ENCODE data around the gene SENP6. TPM values are rescaled to one million over a fixed set of nuclear protein-coding genes. Genes with fewer than 3 reads are reported as not detected.

Gene SENP6
- total and polyA plus RNA-seq, 2 experiments from 2014 or later, result 35.9 to 102 TPM

DNA sequence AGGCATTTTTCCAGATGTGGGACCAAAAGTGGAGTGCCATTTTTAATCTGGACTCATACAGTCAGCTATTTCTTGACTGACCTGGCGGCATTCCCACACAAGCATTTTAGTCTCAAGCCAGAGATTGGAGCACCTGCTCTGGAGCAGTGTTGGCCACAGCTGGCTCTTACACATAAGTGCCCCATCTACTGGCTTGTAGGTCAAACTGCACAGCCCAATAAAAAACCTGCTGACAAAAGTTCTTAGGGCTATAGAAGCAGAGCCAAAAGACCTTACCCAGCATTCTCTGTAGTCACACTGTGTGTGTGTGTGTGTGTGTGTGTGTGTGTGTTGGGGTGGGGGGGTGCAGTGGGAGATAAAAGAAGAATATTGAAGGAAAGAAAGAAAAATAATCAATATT, 38.6 kb upstream of the SENP6 start:
- Histone ChIP-seq H3K4me1 (ENCODE audit: insufficient read depth) (no peaks in the 10 kb centered on the region), H3K4me3 (no peak overlapping the region), H3K9me2 (replicated peaks; ENCODE audit: insufficient read depth) (no peaks in the 10 kb centered on the region), H3K9me3 (ENCODE audit: low read depth) (no peaks in the 10 kb centered on the region), H2AFZ (no peak overlapping the region), H3K36me3 (replicated peaks; ENCODE audit: insufficient read depth, low read depth) (no peaks in the 10 kb centered on the region), H4K20me1 (ENCODE audit: insufficient read depth, poor library complexity, severe bottlenecking) (no peaks in the 10 kb centered on the region), H3K27ac (no peak overlapping the region), H3K27me3 (no peaks in the 10 kb centered on the region), H3K79me2 (no peaks in the 10 kb centered on the region), H3K4me2 (no peak overlapping the region)
- TF ChIP-seq EZH2 (IDR thresholded peaks at IDR 0.05; ENCODE audit: borderline replicate concordance) (no peak), EZH2phosphoT487 (IDR thresholded peaks at IDR 0.05; ENCODE audit: low read depth, severe bottlenecking, unreplicated experiment) (no peak)
- TF ChIP-seq, protein P1, sequence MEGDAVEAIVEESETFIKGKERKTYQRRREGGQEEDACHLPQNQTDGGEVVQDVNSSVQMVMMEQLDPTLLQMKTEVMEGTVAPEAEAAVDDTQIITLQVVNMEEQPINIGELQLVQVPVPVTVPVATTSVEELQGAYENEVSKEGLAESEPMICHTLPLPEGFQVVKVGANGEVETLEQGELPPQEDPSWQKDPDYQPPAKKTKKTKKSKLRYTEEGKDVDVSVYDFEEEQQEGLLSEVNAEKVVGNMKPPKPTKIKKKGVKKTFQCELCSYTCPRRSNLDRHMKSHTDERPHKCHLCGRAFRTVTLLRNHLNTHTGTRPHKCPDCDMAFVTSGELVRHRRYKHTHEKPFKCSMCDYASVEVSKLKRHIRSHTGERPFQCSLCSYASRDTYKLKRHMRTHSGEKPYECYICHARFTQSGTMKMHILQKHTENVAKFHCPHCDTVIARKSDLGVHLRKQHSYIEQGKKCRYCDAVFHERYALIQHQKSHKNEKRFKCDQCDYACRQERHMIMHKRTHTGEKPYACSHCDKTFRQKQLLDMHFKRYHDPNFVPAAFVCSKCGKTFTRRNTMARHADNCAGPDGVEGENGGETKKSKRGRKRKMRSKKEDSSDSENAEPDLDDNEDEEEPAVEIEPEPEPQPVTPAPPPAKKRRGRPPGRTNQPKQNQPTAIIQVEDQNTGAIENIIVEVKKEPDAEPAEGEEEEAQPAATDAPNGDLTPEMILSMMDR (IDR thresholded peaks at IDR 0.05; ENCODE audit: poor library complexity), result peak; percentile 33
- WGBS (ENCODE audit: low lambda C conversion rate, missing lambda C conversion rate), result 50% methylated on average over 1 of the region's 1 CpG
- peak; percentile 32 for DNase-seq (ENCODE audit: low spot score)

GRCh38 chr6:75566137-75566767, 35.4 kb upstream of the SENP6 start:
- WGBS (ENCODE audit: low lambda C conversion rate, missing lambda C conversion rate), result 80% methylated on average over 2 of the region's 2 CpGs

GRCh38 chr6:75568100-75568499, 33.6 kb upstream of the SENP6 start:
- no peaks in the 10 kb centered on the region for H4K20me1 ChIP-seq (ENCODE audit: insufficient read depth, poor library complexity, severe bottlenecking)
- H2AFZ ChIP-seq, result no peak overlapping the region
- H3K36me3 ChIP-seq (replicated peaks; ENCODE audit: insufficient read depth, low read depth), result no peaks in the 10 kb centered on the region
- no peaks in the 10 kb centered on the region for H3K9me3 ChIP-seq (ENCODE audit: low read depth)
- H3K4me1 ChIP-seq (ENCODE audit: insufficient read depth), result no peaks in the 10 kb centered on the region
- H3K27me3 ChIP-seq, result no peaks in the 10 kb centered on the region
- no peak for DNase-seq (ENCODE audit: low spot score)
- TF ChIP-seq EZH2 (IDR thresholded peaks at IDR 0.05; ENCODE audit: borderline replicate concordance) (no peak), EZH2phosphoT487 (IDR thresholded peaks at IDR 0.05; ENCODE audit: low read depth, severe bottlenecking, unreplicated experiment) (no peak)
- TF ChIP-seq, protein P1 (IDR thresholded peaks at IDR 0.05; ENCODE audit: poor library complexity), result no peak
- H3K4me2 ChIP-seq, result no peak overlapping the region
- no peaks in the 10 kb centered on the region for H3K79me2 ChIP-seq
- no peak overlapping the region for H3K4me3 ChIP-seq
- H3K9me2 ChIP-seq (replicated peaks; ENCODE audit: insufficient read depth), result no peaks in the 10 kb centered on the region
- WGBS (ENCODE audit: low lambda C conversion rate, missing lambda C conversion rate), result 92% methylated on average over 6 of the region's 6 CpGs
- no peak overlapping the region for H3K27ac ChIP-seq

More at GRCh38 chr6:75566137-75566767, 35.4 kb upstream of the SENP6 start:
- no peaks in the 10 kb centered on the region for H3K9me3 ChIP-seq (ENCODE audit: low read depth)
- no peaks in the 10 kb centered on the region for H3K79me2 ChIP-seq
- no peak overlapping the region for H3K4me2 ChIP-seq
- no peak overlapping the region for H3K27ac ChIP-seq
- no peak overlapping the region for H2AFZ ChIP-seq
- no peaks in the 10 kb centered on the region for H3K9me2 ChIP-seq (replicated peaks; ENCODE audit: insufficient read depth)
- DNase-seq (ENCODE audit: low spot score), result no peak
- H3K36me3 ChIP-seq (replicated peaks; ENCODE audit: insufficient read depth, low read depth), result no peaks in the 10 kb centered on the region
- TF ChIP-seq, protein P1 (IDR thresholded peaks at IDR 0.05; ENCODE audit: poor library complexity), result no peak
- TF ChIP-seq EZH2phosphoT487 (IDR thresholded peaks at IDR 0.05; ENCODE audit: low read depth, severe bottlenecking, unreplicated experiment) (no peak), EZH2 (IDR thresholded peaks at IDR 0.05; ENCODE audit: borderline replicate concordance) (no peak)
- H3K4me1 ChIP-seq (ENCODE audit: insufficient read depth), result no peaks in the 10 kb centered on the region
- no peak overlapping the region for H3K4me3 ChIP-seq
- no peaks in the 10 kb centered on the region for H4K20me1 ChIP-seq (ENCODE audit: insufficient read depth, poor library complexity, severe bottlenecking)
- no peaks in the 10 kb centered on the region for H3K27me3 ChIP-seq

All from hepatocyte (in vitro differentiated cells).